ENCODE results near the gene BTBD2. TPM values are rescaled to one million over a fixed set of nuclear protein-coding genes. Genes with fewer than 3 reads are reported as not detected.

Gene BTBD2
- total and polyA plus RNA-seq, 2 of the 13 experiments (the other 11 are each of a cell fraction or from before 2014, with no cell fraction given) = 28.1 to 45.3 TPM

DNA sequence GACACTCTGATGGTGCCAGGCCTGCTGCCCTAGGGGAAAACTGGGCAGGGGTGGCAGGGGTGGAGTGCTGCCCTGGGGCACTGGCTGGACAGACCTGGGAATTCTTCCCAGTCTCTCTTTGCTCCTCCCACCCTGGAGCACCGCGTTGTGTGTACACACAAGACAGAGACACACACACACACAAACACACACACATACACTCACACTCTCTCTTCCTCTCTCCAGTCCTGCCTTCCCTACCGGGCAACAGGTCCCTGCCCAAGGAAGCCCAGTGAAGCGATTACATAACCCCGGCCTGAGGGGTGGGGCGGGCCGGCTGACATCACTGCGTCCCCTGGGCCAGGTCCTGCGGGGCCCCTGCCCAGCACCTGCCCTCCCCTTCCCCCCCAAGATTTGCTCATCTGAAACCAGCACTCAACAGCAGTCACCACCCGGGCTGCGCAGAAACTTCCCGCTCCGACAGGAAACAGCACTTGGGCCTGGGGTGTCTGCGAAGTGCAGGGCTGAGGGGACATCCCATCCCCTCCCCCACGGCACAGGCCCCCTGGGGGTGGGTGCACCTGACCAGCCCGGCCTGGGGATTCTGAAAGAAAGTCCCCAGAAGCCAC lies 34.3 kb upstream of the BTBD2 start (continued):
- peak; percentile 72; the same call in 1 of the 2 replicates for TF ChIP-seq IRF9 (CRISPR knock-in tag; IDR thresholded peaks at IDR 0.05; ENCODE audit: borderline replicate concordance)
- no peak for TF ChIP-seq ZNF589 (CRISPR knock-in tag; conservative IDR thresholded peaks at IDR 0.05)
- TF ChIP-seq SMARCC2 (IDR thresholded peaks at IDR 0.05) = no peak
- TF ChIP-seq EZH2 (conservative IDR thresholded peaks at IDR 0.05; ENCODE audit: low read depth, low read length) = no peak
- TF ChIP-seq HOXD1 (CRISPR knock-in tag; IDR thresholded peaks at IDR 0.05) = no peak
- no peak for TF ChIP-seq ZNF703 (CRISPR knock-in tag; IDR thresholded peaks at IDR 0.05; ENCODE audit: borderline replicate concordance)
- no peak for TF ChIP-seq TFE3 (CRISPR knock-in tag; IDR thresholded peaks at IDR 0.05)
- peak; percentile 90; the same call in 1 of the 2 replicates for TF ChIP-seq PCBP1 (IDR thresholded peaks at IDR 0.05; ENCODE audit: borderline replicate concordance, low read depth, low read length)
- TF ChIP-seq ZNF432 (CRISPR knock-in tag; IDR thresholded peaks at IDR 0.05; ENCODE audit: borderline replicate concordance) = no peak
- peak in 1 of 2 experiments; percentile 71; a peak in 1 of 4 replicates for TF ChIP-seq KLF16 (CRISPR knock-in tag; IDR thresholded peaks at IDR 0.05)
- TF ChIP-seq FOXC1 (CRISPR knock-in tag; IDR thresholded peaks at IDR 0.05; ENCODE audit: borderline replicate concordance) = 0 out of 2 replicates have a peak, but pooled peaks have one; percentile 65
- TF ChIP-seq CEBPZ (IDR thresholded peaks at IDR 0.05; ENCODE audit: low read length) = no peak
- TF ChIP-seq ZNF253 (CRISPR knock-in tag; IDR thresholded peaks at IDR 0.05; ENCODE audit: borderline replicate concordance) = no peak
- no peak for TF ChIP-seq ZNF350 (CRISPR knock-in tag; IDR thresholded peaks at IDR 0.05; ENCODE audit: borderline replicate concordance, low read depth)
- 0 out of 2 replicates have a peak, but pooled peaks have one; percentile 61 for TF ChIP-seq POGK (CRISPR knock-in tag; conservative IDR thresholded peaks at IDR 0.05)
- TF ChIP-seq ZNF891 (CRISPR knock-in tag; IDR thresholded peaks at IDR 0.05) = no peak
- TF ChIP-seq, protein P1, sequence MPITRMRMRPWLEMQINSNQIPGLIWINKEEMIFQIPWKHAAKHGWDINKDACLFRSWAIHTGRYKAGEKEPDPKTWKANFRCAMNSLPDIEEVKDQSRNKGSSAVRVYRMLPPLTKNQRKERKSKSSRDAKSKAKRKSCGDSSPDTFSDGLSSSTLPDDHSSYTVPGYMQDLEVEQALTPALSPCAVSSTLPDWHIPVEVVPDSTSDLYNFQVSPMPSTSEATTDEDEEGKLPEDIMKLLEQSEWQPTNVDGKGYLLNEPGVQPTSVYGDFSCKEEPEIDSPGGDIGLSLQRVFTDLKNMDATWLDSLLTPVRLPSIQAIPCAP (CRISPR knock-in tag; IDR thresholded peaks at IDR 0.05; ENCODE audit: low read depth) = no peak
- no peak for TF ChIP-seq HOXA7 (CRISPR knock-in tag; IDR thresholded peaks at IDR 0.05)
- no peak for TF ChIP-seq TOE1 (CRISPR knock-in tag; IDR thresholded peaks at IDR 0.05)
- TF ChIP-seq ZNF326 (CRISPR knock-in tag; IDR thresholded peaks at IDR 0.05; ENCODE audit: borderline replicate concordance) = no peak

Data from HepG2 (cell line).